ENCODE results near the gene TJP3.

TJP3 gene

GRCh38 chr19:3725121-3725520, 16.9 kb downstream of the TJP3 start:
- TF ChIP-seq EZH2phosphoT487 (conservative IDR thresholded peaks at IDR 0.05; ENCODE audit: low read length) (no peak), CTCF (IDR thresholded peaks at IDR 0.05; ENCODE audit: insufficient read depth, low read length, poor library complexity, severe bottlenecking) (no peak)
- Histone ChIP-seq H3K9me3 (ENCODE audit: insufficient read depth, low read length) (no peaks in the 10 kb centered on the region), H3K9me2 (replicated peaks; ENCODE audit: insufficient read depth, low read length) (no peaks in the 10 kb centered on the region), H2AFZ (ENCODE audit: low read depth, low read length, severe bottlenecking) (no peak overlapping the region), H3K9ac (ENCODE audit: low read length) (no peak overlapping the region), H3K27ac (ENCODE audit: low read depth, low read length) (no peak overlapping the region), H3K4me3 (ENCODE audit: insufficient read depth, low read length, poor library complexity, severe bottlenecking) (no peak overlapping the region), H3K79me2 (ENCODE audit: insufficient read depth, low read length) (no peaks in the 10 kb centered on the region), H4K20me1 (ENCODE audit: low read depth, low read length) (no peaks in the 10 kb centered on the region), H3K36me3 (ENCODE audit: low read length) (no peaks in the 10 kb centered on the region), H3F3A (ENCODE audit: insufficient read depth) (no peaks in the 10 kb centered on the region), H3K4me2 (ENCODE audit: low read depth, low read length, poor library complexity, severe bottlenecking) (no peak overlapping the region), H3K27me3 (ENCODE audit: low read length) (no peaks in the 10 kb centered on the region)

- Histone ChIP-seq H3K4me2 (ENCODE audit: low read depth, low read length, poor library complexity, severe bottlenecking) (no peak overlapping the region), H4K20me1 (ENCODE audit: low read depth, low read length) (no peaks in the 10 kb centered on the region), H3F3A (ENCODE audit: insufficient read depth) (no peaks in the 10 kb centered on the region), H3K9me2 (replicated peaks; ENCODE audit: insufficient read depth, low read length) (no peaks in the 10 kb centered on the region), H3K27ac (ENCODE audit: low read depth, low read length) (no peak overlapping the region), H3K4me3 (ENCODE audit: insufficient read depth, low read length, poor library complexity, severe bottlenecking) (no peak overlapping the region), H3K9ac (ENCODE audit: low read length) (no peak overlapping the region), H3K27me3 (ENCODE audit: low read length) (no peaks in the 10 kb centered on the region), H3K36me3 (ENCODE audit: low read length) (no peaks in the 10 kb centered on the region), H2AFZ (ENCODE audit: low read depth, low read length, severe bottlenecking) (no peak overlapping the region), H3K9me3 (ENCODE audit: insufficient read depth, low read length) (no peaks in the 10 kb centered on the region), H3K79me2 (ENCODE audit: insufficient read depth, low read length) (no peaks in the 10 kb centered on the region)
- TF ChIP-seq EZH2phosphoT487 (conservative IDR thresholded peaks at IDR 0.05; ENCODE audit: low read length) (no peak), CTCF (IDR thresholded peaks at IDR 0.05; ENCODE audit: insufficient read depth, low read length, poor library complexity, severe bottlenecking) (no peak)
Measured at GRCh38 chr19:3725640-3726310, 17.6 kb downstream of the TJP3 start.

- no peaks in the 10 kb centered on the region for H3K27me3 ChIP-seq (ENCODE audit: low read length)
- no peak overlapping the region for H2AFZ ChIP-seq (ENCODE audit: low read depth, low read length, severe bottlenecking)
- H3K36me3 ChIP-seq (ENCODE audit: low read length) = no peaks in the 10 kb centered on the region
- no peak overlapping the region for H3K4me2 ChIP-seq (ENCODE audit: low read depth, low read length, poor library complexity, severe bottlenecking)
- H4K20me1 ChIP-seq (ENCODE audit: low read depth, low read length) = no peaks in the 10 kb centered on the region
- no peak overlapping the region for H3K9ac ChIP-seq (ENCODE audit: low read length)
- H3K27ac ChIP-seq (ENCODE audit: low read depth, low read length) = no peak overlapping the region
- no peaks in the 10 kb centered on the region for H3K9me2 ChIP-seq (replicated peaks; ENCODE audit: insufficient read depth, low read length)
- no peak for TF ChIP-seq EZH2phosphoT487 (conservative IDR thresholded peaks at IDR 0.05; ENCODE audit: low read length)
- no peak for TF ChIP-seq CTCF (IDR thresholded peaks at IDR 0.05; ENCODE audit: insufficient read depth, low read length, poor library complexity, severe bottlenecking)
- no peaks in the 10 kb centered on the region for H3F3A ChIP-seq (ENCODE audit: insufficient read depth)
- no peaks in the 10 kb centered on the region for H3K9me3 ChIP-seq (ENCODE audit: insufficient read depth, low read length)
- H3K4me3 ChIP-seq (ENCODE audit: insufficient read depth, low read length, poor library complexity, severe bottlenecking) = no peak overlapping the region
- no peaks in the 10 kb centered on the region for H3K79me2 ChIP-seq (ENCODE audit: insufficient read depth, low read length)
Measured at GRCh38 chr19:3730457-3730958, 22.3 kb downstream of the TJP3 start.
